K562 (cell line): ENCODE measurements around the gene PIEZO2. TPM values are rescaled to one million over a fixed set of nuclear protein-coding genes. Genes with fewer than 3 reads are reported as not detected.

Experiments used
- ATAC-seq: fragments of 200-7000 bp; cut with Tn5 transposase; 3 replicates; pipeline ENCODE4 v1.9.1; 2020; ENCODE audit warnings: moderate library complexity
- BruUV-seq: library from RNA; stranded (reverse); fragments of 400-500 nt; replicated peaks from 2 replicates; lab custom pipeline; 2021; lab: Mats Ljungman, UMichigan
- CTCF ChIA-PET: fragments of 300-600 bp; formaldehyde crosslinking; extraction: SDS; loops from one replicate; lab custom pipeline; 2021; ENCODE audit warnings: low intra/inter-chr PET ratio; lab: Yijun Ruan, JAX
- POLR2A ChIA-PET: fragments of 300-600, 350-650 bp; sonication (Branson Sonifier 250); formaldehyde crosslinking; extraction: SDS; loops from one replicate; lab custom pipeline; 2021; ENCODE audit warnings: antibody characterized with exemption, inconsistent platforms; lab: Yijun Ruan, JAX
- DNase-seq, 4 experiments: peaks; one replicate each; pipeline versions ENCODE4 v3.0.0 to v3.0.0-alpha.2; 2011 to 2018; ENCODE audit warnings: low spot score in 3 of 4, mixed read lengths in 3 of 4; ENCODE audit errors: extremely low read depth in 1 of 4
- FAIRE-seq: peaks from 2 replicates; lab custom pipeline; 2011; peaks lifted over from hg19 to GRCh38; lab: Jason Lieb, UNC
- H2AFZ ChIP-seq: 2 replicates; pipeline ENCODE4 v1.6.0; 2011; ENCODE audit warnings: low read depth, low read length, control low read depth, inconsistent platforms
- H3K27ac ChIP-seq: fragments of 200-600 bp; 3 replicates; pipeline ENCODE4 v1.8.0; 2011; ENCODE audit warnings: low read depth, mild to moderate bottlenecking, control low read depth, inconsistent platforms, low read length, moderate library complexity, mixed read lengths; ENCODE audit errors: extremely low read depth
- H3K27me3 ChIP-seq, 2 experiments: fragments of 300-600 bp in 1 of 2; 2 replicates in 1 of 2; 3 replicates in 1 of 2; pipeline versions ENCODE4 v1.6.0 to v1.8.0; 2011; ENCODE audit warnings: inconsistent platforms in 2 of 2, low read length in 2 of 2, mild to moderate bottlenecking in 1 of 2, mixed read lengths in 1 of 2, moderate library complexity in 1 of 2; ENCODE audit not compliant: control insufficient read depth in 2 of 2, insufficient read depth in 2 of 2
- H3K36me3 ChIP-seq: fragments of 300-600 bp; 3 replicates; pipeline ENCODE4 v1.8.0; 2011; ENCODE audit warnings: mild to moderate bottlenecking, low read length, inconsistent platforms; ENCODE audit not compliant: control insufficient read depth, insufficient read depth
- H3K4me1 ChIP-seq, 2 experiments: fragments of 200-600 bp in 1 of 2; replicated peaks in 1 of 2; 2 replicates in 1 of 2; 3 replicates in 1 of 2; pipeline versions ENCODE4 v1.5.1 to v1.8.0; 2011; ENCODE audit warnings: inconsistent platforms in 2 of 2, low read length in 2 of 2, mild to moderate bottlenecking in 1 of 2, mixed read lengths in 1 of 2, moderate library complexity in 1 of 2; ENCODE audit not compliant: control insufficient read depth in 2 of 2, insufficient read depth in 2 of 2
- H3K4me2 ChIP-seq: 2 replicates; pipeline ENCODE4 v1.6.1; 2011; ENCODE audit warnings: low read length, control low read depth, inconsistent platforms, mixed read lengths; ENCODE audit not compliant: insufficient read depth
- H3K4me3 ChIP-seq: fragments of 200-600 bp; sonication (generic), shearing (Covaris generic); 2 replicates; pipeline ENCODE4 v1.5.1; 2016; ENCODE audit warnings: control low read depth, inconsistent platforms
- H3K79me2 ChIP-seq: fragments of 200-600 bp; 3 replicates; pipeline ENCODE4 v1.8.0; 2011; ENCODE audit warnings: low read length, inconsistent platforms; ENCODE audit not compliant: control insufficient read depth, insufficient read depth
- H3K9ac ChIP-seq, 2 experiments: 2 replicates each; pipeline versions ENCODE4 v1.6.0 to v1.6.1; 2011; ENCODE audit warnings: low read depth in 2 of 2, low read length in 2 of 2, control low read depth in 1 of 2, inconsistent platforms in 1 of 2, mild to moderate bottlenecking in 1 of 2, mixed read lengths in 1 of 2; ENCODE audit not compliant: insufficient read depth in 1 of 2
- H3K9me1 ChIP-seq: one replicate; pipeline ENCODE4 v1.6.0; 2011; ENCODE audit warnings: inconsistent platforms, mild to moderate bottlenecking, low read length, moderate library complexity; ENCODE audit not compliant: control insufficient read depth, insufficient read depth
- H3K9me3 ChIP-seq: replicated peaks from 2 replicates; pipeline ENCODE4 v1.5.1; 2011; ENCODE audit warnings: low read depth, low read length, inconsistent platforms; ENCODE audit not compliant: control insufficient read depth, insufficient read depth
- H4K20me1 ChIP-seq: replicated peaks from 2 replicates; pipeline ENCODE4 v1.6.1; 2011; ENCODE audit warnings: low read length, inconsistent platforms, mixed read lengths; ENCODE audit not compliant: control insufficient read depth, insufficient read depth
- ARHGAP35 ChIP-seq: fragments of 450-650 bp; IDR thresholded peaks from 2 replicates; pipeline ENCODE4 v1.6.1; 2018; ENCODE audit not compliant: partially characterized antibody
- CBFB ChIP-seq: sonication (generic); formaldehyde crosslinking; IDR thresholded peaks from 2 replicates; pipeline ENCODE4 v1.4.0; 2020; ENCODE audit warnings: mild to moderate bottlenecking, missing genetic modification reagents
- CC2D1A ChIP-seq: fragments of 450-650 bp; IDR thresholded peaks from 2 replicates; pipeline ENCODE4 v1.6.1; 2017; ENCODE audit warnings: mild to moderate bottlenecking
- FOXA3 ChIP-seq, 2 experiments: fragments of 450-650 bp in 1 of 2; sonication (generic) in 1 of 2; formaldehyde crosslinking; IDR thresholded peaks in 1 of 2; conservative IDR thresholded peaks in 1 of 2; 2 replicates each; pipeline versions ENCODE4 v1.4.0 to v1.8.0; 2020 to 2022; ENCODE audit warnings: mild to moderate bottlenecking in 2 of 2, missing genetic modification reagents in 1 of 2
- GABPB1 ChIP-seq: sonication (generic); formaldehyde crosslinking; IDR thresholded peaks from 2 replicates; pipeline ENCODE4 v1.8.0; 2022; ENCODE audit warnings: mild to moderate bottlenecking, missing genetic modification reagents
- ILK ChIP-seq: fragments of 450-650 bp; IDR thresholded peaks from 2 replicates; pipeline ENCODE4 v1.6.1; 2016; ENCODE audit warnings: missing genetic modification characterization, low read depth, mild to moderate bottlenecking, missing compliant biosample characterization, moderate library complexity, borderline replicate concordance
- IRF2 ChIP-seq: sonication (generic); formaldehyde crosslinking; IDR thresholded peaks from 2 replicates; pipeline ENCODE4 v1.8.1; 2022; ENCODE audit warnings: mild to moderate bottlenecking, missing genetic modification reagents
- RBBP5 ChIP-seq: fragments of 200-600 bp; sonication (generic); IDR thresholded peaks from 2 replicates; pipeline ENCODE4 v1.6.1; 2012; ENCODE audit warnings: borderline replicate concordance, mild to moderate bottlenecking, low read length, control low read depth, inconsistent platforms; ENCODE audit not compliant: insufficient read depth, poor library complexity, severe bottlenecking
- SP1 ChIP-seq: sonication (generic); formaldehyde crosslinking; IDR thresholded peaks from 2 replicates; pipeline ENCODE4 v1.8.1; 2022; ENCODE audit warnings: mild to moderate bottlenecking, missing genetic modification reagents
- TEAD4 ChIP-seq, 2 experiments: sonication (generic) in 1 of 2; formaldehyde crosslinking in 1 of 2; IDR thresholded peaks; 2 replicates each; pipeline versions ENCODE4 v1.6.1 to v1.8.0; 2012 to 2022; ENCODE audit warnings: borderline replicate concordance in 1 of 2, inconsistent platforms in 1 of 2, low read length in 1 of 2, mild to moderate bottlenecking in 1 of 2, missing genetic modification reagents in 1 of 2
- ZNF277 ChIP-seq: fragments of 250-450 bp; sonication (Bioruptor Pico); IDR thresholded peaks from 2 replicates; pipeline ENCODE4 v1.8.0; 2022; ENCODE audit warnings: inconsistent platforms, mild to moderate bottlenecking, moderate library complexity, borderline replicate concordance
- ZSCAN29 ChIP-seq: fragments of 450-650 bp; IDR thresholded peaks from 2 replicates; pipeline ENCODE4 v1.6.1; 2017
- WGBS: fragments of 100-300 bp; shearing (Covaris generic); methylation state at CpG from one replicate; pipeline ENCODE4 v1.1.6; 2016; ENCODE audit warnings: low coverage, mixed read lengths; ENCODE audit not compliant: insufficient coverage; ENCODE audit errors: missing lambda C conversion rate; 5-methylcytosine and 5-hydroxymethylcytosine counted together
- in situ Hi-C: fragments of 300-500 bp; cut with MboI; formaldehyde crosslinking; loops from 4 replicates; pipeline ENCODE4 v1.15.0; 2018; ENCODE audit warnings: inconsistent platforms, mixed read lengths
- intact Hi-C: fragments of 100-400 bp; cut with micrococcal nuclease; formaldehyde crosslinking; loops from 2 replicates; pipeline ENCODE4 v1.14.2; 2022
- polyA plus RNA-seq, 8 experiments: library from polyadenylated mRNA; depleted of rRNA in 4 of 8; stranded (reverse) in 5 of 8; unstranded in 3 of 8; fragments of >200 nt; fragmentation: Nextera tagmentation in 2 of 8; fragmentation: Illumina TruSeq in 1 of 8; extraction: Ambion mirVana in 2 of 8; extraction: Trizol in 1 of 8; gene quantifications; 2 replicates each; pipeline versions ENCODE4 v1.2.1 to v1.2.3, GENCODE V29; 2011 to 2014; ENCODE audit warnings: inconsistent platforms in 1 of 8, missing spikeins in 1 of 8
- total RNA-seq, 7 experiments: library from RNA; depleted of rRNA in 6 of 7; stranded (reverse); fragments of >200 nt in 6 of 7; fragmentation: Illumina TruSeq in 2 of 7; extraction: Trizol in 2 of 7; gene quantifications; 2 replicates each; pipeline versions ENCODE4 v1.2.1 to v1.2.3, GENCODE V29; 2011 to 2021; ENCODE audit warnings: low replicate concordance in 1 of 7
- TF ChIP-seq, protein P1 (sequence below), 2 experiments: fragments of 450-650 bp; conservative IDR thresholded peaks; 2 replicates each; pipeline ENCODE4 v1.6.1; 2017; ENCODE audit warnings: mild to moderate bottlenecking in 2 of 2, moderate library complexity in 2 of 2

Gene PIEZO2
- total and polyA plus RNA-seq, 9 of the 15 experiments (the other 6 are each of a cell fraction or from before 2014, with no cell fraction given) = 0.54 to 4.1 (median 2.0) TPM

DNA sequence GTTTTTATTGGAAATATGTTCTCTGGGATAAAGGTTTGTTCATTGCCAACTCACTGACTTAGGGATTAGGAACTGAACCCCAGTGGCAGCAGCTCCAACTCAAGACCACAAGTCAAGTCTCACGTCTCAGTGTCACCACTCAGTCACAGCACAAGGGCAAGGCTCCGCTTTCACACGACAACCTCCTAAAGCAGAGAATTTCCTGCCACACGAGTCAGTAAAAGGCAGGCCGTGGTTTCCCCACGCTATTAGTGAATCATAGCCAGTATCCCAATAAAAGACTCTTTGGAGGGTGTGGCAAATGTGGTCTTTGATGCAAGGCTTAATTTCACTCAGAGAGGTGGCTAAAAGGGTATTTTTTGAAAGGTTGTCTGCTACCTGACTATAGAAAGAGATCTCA lies 57.6 kb downstream of the PIEZO2 start:
- H3K4me1 ChIP-seq = no peaks in the 10 kb centered on the region
- no peaks in the 10 kb centered on the region for H3K79me2 ChIP-seq
- no TSS peak for BruUV-seq
- TF ChIP-seq TEAD4 (IDR thresholded peaks at IDR 0.05; ENCODE audit: low read length) (no peak), TEAD4 (CRISPR knock-in tag; IDR thresholded peaks at IDR 0.05; ENCODE audit: borderline replicate concordance) (no peak), CBFB (CRISPR knock-in tag) (no peak), RBBP5 (no peak), CC2D1A (no peak), IRF2 (CRISPR knock-in tag) (no peak), GABPB1 (no peak), ZNF277 (CRISPR knock-in tag) (no peak), ILK (tag) (no peak), SP1 (CRISPR knock-in tag) (no peak), ZSCAN29 (no peak), FOXA3 (CRISPR knock-in tag; conservative IDR thresholded peaks at IDR 0.05 in 1 of 2, IDR thresholded peaks at IDR 0.05 in 1 of 2) (no peak), ARHGAP35 (no peak)
- TF ChIP-seq, protein P1, sequence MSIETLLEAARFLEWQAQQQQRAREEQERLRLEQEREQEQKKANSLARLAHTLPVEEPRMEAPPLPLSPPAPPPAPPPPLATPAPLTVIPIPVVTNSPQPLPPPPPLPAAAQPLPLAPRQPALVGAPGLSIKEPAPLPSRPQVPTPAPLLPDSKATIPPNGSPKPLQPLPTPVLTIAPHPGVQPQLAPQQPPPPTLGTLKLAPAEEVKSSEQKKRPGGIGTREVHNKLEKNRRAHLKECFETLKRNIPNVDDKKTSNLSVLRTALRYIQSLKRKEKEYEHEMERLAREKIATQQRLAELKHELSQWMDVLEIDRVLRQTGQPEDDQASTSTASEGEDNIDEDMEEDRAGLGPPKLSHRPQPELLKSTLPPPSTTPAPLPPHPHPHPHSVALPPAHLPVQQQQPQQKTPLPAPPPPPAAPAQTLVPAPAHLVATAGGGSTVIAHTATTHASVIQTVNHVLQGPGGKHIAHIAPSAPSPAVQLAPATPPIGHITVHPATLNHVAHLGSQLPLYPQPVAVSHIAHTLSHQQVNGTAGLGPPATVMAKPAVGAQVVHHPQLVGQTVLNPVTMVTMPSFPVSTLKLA (conservative IDR thresholded peaks at IDR 0.05) = no peak
- no peaks in the 10 kb centered on the region for H4K20me1 ChIP-seq
- no peak for ATAC-seq
- no peak overlapping the region for H3K4me3 ChIP-seq
- in situ Hi-C loops = no loop called here
- H2AFZ ChIP-seq = no peak overlapping the region
- ChIA-PET POLR2A (no interaction called here), CTCF (interaction anchor here (0.7 kb wide), 1 partner anchor 294 kb away, joined by 3 read pairs; no protein-coding TSS in a partner anchor)
- H3K27me3 ChIP-seq = no peaks in the 10 kb centered on the region
- intact Hi-C loops = no loop called here
- no peaks in the 10 kb centered on the region for H3K9me3 ChIP-seq
- FAIRE-seq = no peak
- no peak overlapping the region for H3K4me2 ChIP-seq
- H3K9me1 ChIP-seq = no peaks in the 10 kb centered on the region
- H3K27ac ChIP-seq = no peak overlapping the region
- 0% methylated on average over 6 of the region's 6 CpGs for WGBS
- no peak overlapping the region for H3K9ac ChIP-seq
- no peak for DNase-seq
- no peaks in the 10 kb centered on the region for H3K36me3 ChIP-seq
